ENCODE data around the gene CNNM2. TPM values are rescaled to one million over a fixed set of nuclear protein-coding genes. Genes with fewer than 3 reads are reported as not detected.

Gene CNNM2
- total RNA-seq: 9.6 and 10.0 TPM in 2 replicates
- long read RNA-seq, partial matches to known transcripts: 0 of 1 reads
- long read RNA-seq, other reads (novel, unspliced or antisense): 1 of 1 reads

DNA sequence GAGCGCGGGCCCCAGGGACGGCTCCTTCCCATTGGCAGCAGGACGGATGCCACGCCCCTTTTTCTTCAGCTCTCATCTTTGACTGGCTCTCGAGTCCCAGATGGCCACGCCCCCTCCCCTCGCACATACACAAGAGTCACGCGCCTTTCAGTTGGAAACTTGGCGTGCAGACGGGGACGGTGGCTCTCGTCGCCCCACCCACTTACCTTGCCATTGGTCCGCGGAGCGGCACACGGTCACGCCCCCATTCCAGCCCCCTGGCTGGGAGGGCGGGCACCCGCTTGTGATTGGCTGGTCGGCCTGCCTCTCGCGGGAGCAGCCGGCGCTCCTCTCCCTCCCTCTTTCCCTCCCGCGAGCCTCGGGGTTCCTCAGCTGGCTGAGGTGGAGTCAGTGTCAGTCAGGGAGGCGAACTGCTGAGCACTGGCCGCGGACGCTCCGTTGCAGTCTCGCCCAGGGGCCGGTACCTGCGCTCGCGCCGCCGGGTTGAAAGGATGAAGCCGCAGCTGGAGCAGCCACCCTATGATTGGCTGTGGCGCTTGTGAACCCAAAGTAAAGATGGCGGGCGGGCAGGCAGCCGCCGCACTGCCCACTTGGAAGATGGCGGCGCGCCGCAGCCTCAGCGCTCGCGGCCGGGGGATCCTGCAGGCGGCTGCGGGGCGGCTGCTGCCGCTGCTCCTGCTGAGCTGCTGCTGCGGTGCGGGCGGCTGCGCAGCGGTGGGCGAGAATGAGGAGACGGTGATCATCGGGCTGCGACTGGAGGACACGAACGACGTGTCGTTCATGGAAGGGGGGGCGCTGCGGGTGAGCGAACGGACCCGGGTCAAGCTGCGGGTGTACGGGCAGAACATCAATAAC, at the start of gene CNNM2:
CNNM2 (plus strand) TSS at position 333 of the 855 bp plus-strand sequence; CDS start at position 520, 187 bp downstream.
- H3K4me3 Mint-ChIP-seq: peak within 1 kb of the TSS; percentile 95

DNA sequence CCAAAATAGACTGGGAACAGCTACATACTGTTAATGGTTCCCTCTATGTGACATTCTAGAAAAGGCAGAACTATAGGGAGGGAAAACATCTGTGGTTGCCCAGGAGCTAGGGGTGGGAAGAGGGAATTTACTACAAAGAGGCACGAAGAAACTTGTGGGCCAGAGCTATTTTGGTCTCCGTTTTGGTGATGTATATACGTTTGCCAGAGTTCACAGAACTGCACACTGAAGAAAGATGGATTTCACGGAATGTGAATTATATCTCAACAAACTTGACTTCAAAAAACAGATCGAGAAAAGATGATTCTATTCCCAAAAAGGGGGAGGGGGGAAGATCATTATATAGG, 49.2 kb upstream of the CNNM2 start:
- Mint-ChIP-seq H3K9me3 (peaks cover 2% of the 10 kb centered on the region), H3K27me3 (ENCODE audit: low read depth) (no peaks in the 10 kb centered on the region), H3K4me1 (peaks cover 20% of the 10 kb centered on the region)

More for the DNA sequence above, at the start of gene CNNM2:
- peaks cover 40% of the 10 kb centered on the region for H3K27me3 Mint-ChIP-seq (ENCODE audit: low read depth)
- DNase-seq (ENCODE audit: low read depth, low spot score): peak; percentile 99
- H3K9me3 Mint-ChIP-seq: no peaks in the 10 kb centered on the region
- H3K36me3 Mint-ChIP-seq (ENCODE audit: low read depth): peaks cover 5% of the 10 kb centered on the region
- peaks cover 51% of the 10 kb centered on the region for H3K4me1 Mint-ChIP-seq
- H3K27ac Mint-ChIP-seq (ENCODE audit: unreplicated experiment): peak within 1 kb of the TSS; percentile 97
- peak; percentile 23 for TF ChIP-seq CTCF (conservative IDR thresholded peaks at IDR 0.05)

GRCh38 chr10:102869258-102870198, 48.6 kb upstream of the CNNM2 start, which contains the start of gene AS3MT:
TSS of gene AS3MT (plus strand) at chr10:102869470. CDS start at chr10:102869593, 123 bp downstream.
- no peak for TF ChIP-seq CTCF (conservative IDR thresholded peaks at IDR 0.05)
- Mint-ChIP-seq H3K4me1 (peaks cover 20% of the 10 kb centered on the region), H3K9me3 (peaks cover 2% of the 10 kb centered on the region), H3K27ac (ENCODE audit: unreplicated experiment) (peak within 1 kb of the TSS; percentile 91), H3K27me3 (ENCODE audit: low read depth) (no peaks in the 10 kb centered on the region), H3K4me3 (peak within 1 kb of the TSS; percentile 91), H3K36me3 (ENCODE audit: low read depth) (no peaks in the 10 kb centered on the region)
- peak; percentile 75 for DNase-seq (ENCODE audit: low read depth, low spot score)

More for the DNA sequence above, 49.2 kb upstream of the CNNM2 start:
- no peak for DNase-seq (ENCODE audit: low read depth, low spot score)
- TF ChIP-seq CTCF (conservative IDR thresholded peaks at IDR 0.05): no peak
- Mint-ChIP-seq H3K27ac (ENCODE audit: unreplicated experiment) (peak overlapping the region; percentile 76), H3K36me3 (ENCODE audit: low read depth) (no peaks in the 10 kb centered on the region), H3K4me3 (peak overlapping the region; percentile 90)

DNA sequence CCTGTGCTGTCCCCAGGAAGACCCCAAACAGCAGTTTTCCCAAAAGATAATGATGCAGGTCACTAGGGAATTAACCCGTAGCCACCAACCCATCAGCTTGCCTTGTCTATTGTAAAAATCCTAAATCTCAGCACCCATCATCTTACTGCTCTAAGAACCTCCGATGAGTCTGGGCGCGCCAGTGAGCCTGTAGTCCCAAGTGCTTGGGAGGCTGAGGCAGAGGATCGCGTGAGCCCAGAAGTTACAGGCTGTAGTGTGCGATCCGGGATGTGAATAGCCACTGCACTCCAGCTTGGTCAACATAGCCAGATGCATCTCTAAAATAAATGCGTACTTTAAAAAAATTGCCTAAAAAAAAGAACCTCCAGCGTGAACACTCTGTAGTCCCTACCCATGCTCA, 47.9 kb upstream of the CNNM2 start:
- Mint-ChIP-seq H3K27me3 (ENCODE audit: low read depth) (no peaks in the 10 kb centered on the region), H3K27ac (ENCODE audit: unreplicated experiment) (peak overlapping the region; percentile 91), H3K9me3 (peaks cover 2% of the 10 kb centered on the region), H3K36me3 (ENCODE audit: low read depth) (no peaks in the 10 kb centered on the region), H3K4me3 (peak overlapping the region; percentile 91), H3K4me1 (peaks cover 20% of the 10 kb centered on the region)
- TF ChIP-seq CTCF (conservative IDR thresholded peaks at IDR 0.05): no peak
- DNase-seq (ENCODE audit: low read depth, low spot score): no peak

- TF ChIP-seq CTCF (conservative IDR thresholded peaks at IDR 0.05): no peak
- H3K27me3 Mint-ChIP-seq (ENCODE audit: low read depth): no peaks in the 10 kb centered on the region
- no peak overlapping the region for H3K4me3 Mint-ChIP-seq
- no peaks in the 10 kb centered on the region for H3K36me3 Mint-ChIP-seq (ENCODE audit: low read depth)
- H3K4me1 Mint-ChIP-seq: peaks cover 20% of the 10 kb centered on the region
- DNase-seq (ENCODE audit: low read depth, low spot score): no peak
- peaks cover 2% of the 10 kb centered on the region for H3K9me3 Mint-ChIP-seq
- no peak overlapping the region for H3K27ac Mint-ChIP-seq (ENCODE audit: unreplicated experiment)
Measured at GRCh38 chr10:102872163-102872562, 45.9 kb upstream of the CNNM2 start.
